A549 treated with AZD9567 at 1 μM for 4 hours (cell line): Measurements from ENCODE around the gene ARPC5L. TPM values are rescaled to one million over a fixed set of nuclear protein-coding genes. Genes with fewer than 3 reads are reported as not detected.

Experiments
- total RNA-seq: library from RNA; stranded (reverse); fragments of 200-300 nt; extraction: Qiagen RNA extraction; gene quantifications from 5 replicates; pipeline ENCODE4 v1.2.3, GENCODE V29; 2022; ENCODE audit not compliant: insufficient read depth

The ARPC5L gene
- total RNA-seq, result 62.1 to 79.9 TPM (median 71.9 TPM) in 5 replicates

GRCh38 chr9:124861342-124862229 is at the start of gene ARPC5L, which contains the start of gene RPL35:
Gene ARPC5L (plus strand): TSS chr9:124862130. CDS start chr9:124869291, 7,161 bp downstream.
Gene RPL35 (minus strand): TSS chr9:124861957. CDS start chr9:124861912, 45 bp downstream.

GRCh38 chr9:124852829-124853531 is 8.9 kb upstream of the ARPC5L start, which contains the start of gene WDR38:
Gene WDR38 (plus strand): TSS chr9:124853460. CDS start chr9:124853532, 72 bp downstream.

Other genes starting within 250 kb of the ARPC5L start
- 1.2 to 2.4 TPM (median 1.9 TPM) in 5 replicates for gene NR6A1, start 90.8 kb upstream of the ARPC5L start, total RNA-seq
- gene OLFML2A, start 85.0 kb upstream of the ARPC5L start, total RNA-seq, result 17.5 to 24.3 TPM (median 21.9 TPM) in 5 replicates
- gene WDR38, start 8.7 kb upstream of the ARPC5L start, total RNA-seq, result 0.06 to 0.15 TPM (median 0.08 TPM) in 4 of 5 replicates, not detected in the other
- gene RPL35, start 173 bp upstream of the ARPC5L start, total RNA-seq, result 2,821 to 3,072 TPM (median 2,972 TPM) in 5 replicates
- 10.5 to 14.6 TPM (median 10.7 TPM) in 5 replicates for gene GOLGA1, start 79.0 kb downstream of the ARPC5L start, total RNA-seq